ENCODE measurements around the gene SETD2. TPM values are rescaled to one million over a fixed set of nuclear protein-coding genes. Genes with fewer than 3 reads are reported as not detected.
"Not testable (repeated sequence)": the region's sequence is repeated elsewhere in the genome, so short reads cannot be mapped to it uniquely, and the experiment has no call there.

The SETD2 gene
- total RNA-seq, 4 donors from 2014 or later = 70.3 to 92.1 (median 87.3) TPM

- Histone ChIP-seq H3K36me3 (no peaks in the 10 kb centered on the region), H3K9me3 (no peaks in the 10 kb centered on the region), H3K4me3 (no peak overlapping the region), H3K4me1 (no peaks in the 10 kb centered on the region), H3K27me3 (no peaks in the 10 kb centered on the region), H3K27ac (no peak overlapping the region)
- DNase-seq = no peak
- intact Hi-C loops (cut with DNase I; ENCODE audit: low total_unique reads) = no loop called here
- TF ChIP-seq CTCF (IDR thresholded peaks at IDR 0.05) (no peak), POLR2A (IDR thresholded peaks at IDR 0.05) (no peak)
These were observed 33.4 kb upstream of the SETD2 start for GRCh38 chr3:47197287-47197686.

- TF ChIP-seq POLR2A (IDR thresholded peaks at IDR 0.05) = no peak
- TF ChIP-seq CTCF (IDR thresholded peaks at IDR 0.05) = no peak
- Histone ChIP-seq H3K27me3 (no peaks in the 10 kb centered on the region), H3K36me3 (no peaks in the 10 kb centered on the region), H3K4me3 (no peak overlapping the region), H3K27ac (no peak overlapping the region), H3K9me3 (no peaks in the 10 kb centered on the region), H3K4me1 (no peaks in the 10 kb centered on the region)
- intact Hi-C loops (cut with DNase I; ENCODE audit: low total_unique reads) = no loop called here
- DNase-seq = no peak
These were observed 31.1 kb upstream of the SETD2 start for GRCh38 chr3:47194994-47195393.

GRCh38 chr3:47193871-47194859, 30.3 kb upstream of the SETD2 start:
- intact Hi-C loops (cut with DNase I; ENCODE audit: low total_unique reads) = no loop called here
- TF ChIP-seq POLR2A (IDR thresholded peaks at IDR 0.05) (no peak), CTCF (IDR thresholded peaks at IDR 0.05) (no peak)
- no peaks in the 10 kb centered on the region for H3K36me3 ChIP-seq
- H3K9me3 ChIP-seq = no peaks in the 10 kb centered on the region
- H3K4me3 ChIP-seq = no peak overlapping the region
- H3K27me3 ChIP-seq = no peaks in the 10 kb centered on the region
- H3K27ac ChIP-seq = no peak overlapping the region
- DNase-seq = no peak
- H3K4me1 ChIP-seq = no peaks in the 10 kb centered on the region

- intact Hi-C loops (cut with DNase I; ENCODE audit: low total_unique reads) = no loop called here
- H3K27me3 ChIP-seq = no peaks in the 10 kb centered on the region
- H3K9me3 ChIP-seq = no peaks in the 10 kb centered on the region
These were observed 22.4 kb upstream of the SETD2 start for GRCh38 chr3:47186285-47186684.

GRCh38 chr3:47181685-47182084, 17.8 kb upstream of the SETD2 start:
- H3K27me3 ChIP-seq; H3K4me3 ChIP-seq; H3K27ac ChIP-seq; intact Hi-C loops (cut with DNase I; ENCODE audit: low total_unique reads); H3K36me3 ChIP-seq; H3K4me1 ChIP-seq; DNase-seq; H3K9me3 ChIP-seq: not testable (repeated sequence)

More at GRCh38 chr3:47186285-47186684, 22.4 kb upstream of the SETD2 start:
- DNase-seq = no peak
- no peak overlapping the region for H3K27ac ChIP-seq
- H3K4me1 ChIP-seq = no peaks in the 10 kb centered on the region
- H3K4me3 ChIP-seq = no peak overlapping the region
- no peak for TF ChIP-seq POLR2A (IDR thresholded peaks at IDR 0.05)
- no peak for TF ChIP-seq CTCF (IDR thresholded peaks at IDR 0.05)
- no peaks in the 10 kb centered on the region for H3K36me3 ChIP-seq

- H3K27ac ChIP-seq; DNase-seq; intact Hi-C loops (cut with DNase I; ENCODE audit: low total_unique reads); H3K4me3 ChIP-seq; H3K9me3 ChIP-seq; H3K4me1 ChIP-seq; H3K27me3 ChIP-seq; H3K36me3 ChIP-seq: not testable (repeated sequence)
These were observed 16.1 kb upstream of the SETD2 start for GRCh38 chr3:47180011-47180410.

All from uterus (tissue), 4 donors.